Neural progenitor cell (in vitro differentiated cells): ENCODE data around the gene CYTL1.

Experiments used
- CTCF ChIP-seq: fragments of 200-600 bp; sonication (generic); IDR thresholded peaks from 2 replicates; pipeline ENCODE4 v1.5.1; 2017; ENCODE audit warnings: antibody characterized with exemption, mild to moderate bottlenecking
- EZH2 ChIP-seq: fragments of 200-600 bp; sonication (generic); IDR thresholded peaks from 2 replicates; pipeline ENCODE4 v1.6.1; 2017; ENCODE audit warnings: antibody characterized with exemption, mild to moderate bottlenecking, moderate library complexity

GRCh38 chr4:5045097-5045496 lies 25.8 kb upstream of the CYTL1 start:
- TF ChIP-seq EZH2, result no peak
- no peak for TF ChIP-seq CTCF
